HG03457 (cell line): ENCODE data around the gene AR.

Experiments used
- ATAC-seq: cut with Tn5 transposase; IDR thresholded peaks from one replicate; pipeline ENCODE4 v1.9.1; 2021; ENCODE audit warnings: moderate number of reproducible peaks; ENCODE audit not compliant: unreplicated experiment

AR gene

DNA sequence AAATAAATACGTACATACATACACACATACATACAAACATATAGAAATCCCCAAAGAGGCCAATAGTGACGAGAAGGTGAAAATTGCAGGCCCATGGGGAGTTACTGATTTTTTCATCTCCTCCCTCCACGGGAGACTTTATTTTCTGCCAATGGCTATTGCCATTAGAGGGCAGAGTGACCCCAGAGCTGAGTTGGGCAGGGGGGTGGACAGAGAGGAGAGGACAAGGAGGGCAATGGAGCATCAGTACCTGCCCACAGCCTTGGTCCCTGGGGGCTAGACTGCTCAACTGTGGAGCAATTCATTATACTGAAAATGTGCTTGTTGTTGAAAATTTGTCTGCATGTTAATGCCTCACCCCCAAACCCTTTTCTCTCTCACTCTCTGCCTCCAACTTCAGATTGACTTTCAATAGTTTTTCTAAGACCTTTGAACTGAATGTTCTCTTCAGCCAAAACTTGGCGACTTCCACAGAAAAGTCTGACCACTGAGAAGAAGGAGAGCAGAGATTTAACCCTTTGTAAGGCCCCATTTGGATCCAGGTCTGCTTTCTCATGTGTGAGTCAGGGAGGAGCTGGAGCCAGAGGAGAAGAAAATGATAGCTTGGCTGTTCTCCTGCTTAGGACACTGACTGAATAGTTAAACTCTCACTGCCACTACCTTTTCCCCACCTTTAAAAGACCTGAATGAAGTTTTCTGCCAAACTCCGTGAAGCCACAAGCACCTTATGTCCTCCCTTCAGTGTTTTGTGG lies 180.7 kb downstream of the AR start:
- no peak for ATAC-seq

DNA sequence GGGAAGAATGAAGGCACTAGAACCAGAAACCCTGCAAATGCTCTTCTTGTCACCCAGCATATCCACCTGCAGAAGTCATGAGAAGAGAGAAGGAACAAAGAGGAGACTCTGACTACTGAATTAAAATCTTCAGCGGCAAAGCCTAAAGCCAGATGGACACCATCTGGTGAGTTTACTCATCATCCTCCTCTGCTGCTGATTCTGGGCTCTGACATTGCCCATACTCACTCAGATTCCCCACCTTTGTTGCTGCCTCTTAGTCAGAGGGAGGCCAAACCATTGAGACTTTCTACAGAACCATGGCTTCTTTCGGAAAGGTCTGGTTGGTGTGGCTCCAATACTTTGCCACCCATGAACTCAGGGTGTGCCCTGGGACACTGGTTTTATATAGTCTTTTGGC lies 181.7 kb downstream of the AR start:
- no peak for ATAC-seq

GRCh38 chrX:67726018-67726417 lies 182.2 kb downstream of the AR start:
- ATAC-seq: no peak

GRCh38 chrX:67727576-67727975 lies 183.8 kb downstream of the AR start:
- no peak for ATAC-seq

- ATAC-seq: no peak
Observed at GRCh38 chrX:67730296-67730695, 186.5 kb downstream of the AR start.

- no peak for ATAC-seq
Observed at GRCh38 chrX:67731061-67731460, 187.2 kb downstream of the AR start.

GRCh38 chrX:67732864-67733263 lies 189.0 kb downstream of the AR start:
- ATAC-seq: no peak

DNA sequence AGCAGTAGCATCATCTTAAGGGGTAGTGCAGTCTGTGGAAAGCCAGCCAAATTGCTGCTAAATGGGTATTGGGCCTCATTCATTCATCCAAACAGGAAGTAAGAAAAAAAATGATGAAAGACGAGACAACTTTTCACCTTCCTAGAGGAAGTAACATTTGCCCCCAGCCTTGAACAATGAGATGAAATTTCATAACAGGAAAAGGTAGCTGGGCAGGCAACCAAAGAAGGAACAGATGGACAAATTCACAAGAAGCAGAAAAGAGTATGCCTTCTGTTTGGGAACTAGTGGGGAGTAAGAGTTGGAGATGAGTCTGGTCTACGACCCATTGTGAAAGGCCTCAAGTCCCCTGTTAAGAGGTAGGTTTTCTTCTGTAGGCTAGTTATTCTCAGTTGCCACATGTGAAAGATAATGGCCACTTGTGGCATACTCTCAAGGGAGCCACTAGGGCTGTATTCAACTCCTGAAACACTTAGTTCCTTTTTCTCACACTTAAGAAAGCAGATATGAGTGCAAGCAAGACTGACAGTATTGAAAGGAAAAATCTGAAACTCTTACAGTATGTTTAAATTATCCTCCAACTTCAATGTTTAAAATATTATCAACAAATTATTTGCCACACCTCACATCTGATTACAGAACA lies 190.4 kb downstream of the AR start:
- no peak for ATAC-seq

GRCh38 chrX:67749536-67749935 lies 205.7 kb downstream of the AR start:
- ATAC-seq: no peak

DNA sequence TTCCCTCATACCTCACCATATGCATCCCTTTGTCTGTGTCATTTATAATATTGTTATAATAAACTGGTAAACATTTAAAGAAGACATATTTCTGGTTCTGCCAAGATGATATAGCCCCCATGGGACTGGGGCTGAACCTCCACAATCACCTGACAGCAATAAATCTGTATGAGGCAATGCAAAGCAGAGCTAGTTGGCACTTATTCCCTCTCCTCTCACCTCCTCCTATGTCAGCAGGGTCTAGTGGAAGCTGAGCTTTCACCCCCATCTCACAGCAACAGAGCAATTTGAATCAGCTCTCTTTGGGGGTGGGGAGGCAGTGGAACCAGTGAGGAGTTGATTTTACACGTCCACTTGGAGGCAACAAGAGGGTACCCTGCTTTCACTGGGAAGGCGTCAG lies 206.9 kb downstream of the AR start:
- ATAC-seq: no peak

GRCh38 chrX:67759018-67759417 lies 215.2 kb downstream of the AR start:
- no peak for ATAC-seq

DNA sequence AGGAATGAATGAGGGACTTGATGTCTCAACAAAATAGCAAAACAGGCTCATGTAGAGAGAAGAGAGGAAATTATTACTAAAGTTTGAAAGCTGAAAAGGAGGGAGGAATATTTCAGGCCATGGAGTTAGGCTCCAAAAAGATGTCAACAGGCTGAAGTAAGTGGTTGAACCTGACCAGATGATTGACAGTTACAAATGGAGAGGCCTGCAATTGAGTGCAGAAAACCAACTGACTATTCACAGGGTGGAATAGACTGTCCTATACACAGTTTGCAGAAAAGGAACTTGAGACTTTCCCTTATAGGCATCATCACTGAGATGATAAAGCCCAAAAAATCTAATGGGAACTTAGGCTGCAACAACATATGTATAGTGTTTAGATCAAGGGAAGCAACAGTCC lies 233.3 kb downstream of the AR start:
- ATAC-seq: no peak

- ATAC-seq: no peak
Observed at GRCh38 chrX:67779099-67779498, 235.3 kb downstream of the AR start.
